ENCODE measurements around the gene GRK1.

Gene GRK1

GRCh38 chr13:113633485-113633873, 33.5 kb upstream of the GRK1 start:
- no peak overlapping the region for H3K4me3 ChIP-seq (ENCODE audit: low read depth, low read length)
- in situ Hi-C loops (cut with HindIII; ENCODE audit: low sequenced_read_pairs) = no loop called here
- no peak for DNase-seq (ENCODE audit: low read depth, low spot score)
- no peak for TF ChIP-seq CTCF (IDR thresholded peaks at IDR 0.05; ENCODE audit: low read depth, low read length)

- no peak for TF ChIP-seq CTCF (IDR thresholded peaks at IDR 0.05; ENCODE audit: low read depth, low read length)
- in situ Hi-C loops (cut with HindIII; ENCODE audit: low sequenced_read_pairs) = no loop called here
- DNase-seq (ENCODE audit: low read depth, low spot score) = no peak
- H3K4me3 ChIP-seq (ENCODE audit: low read depth, low read length) = no peak overlapping the region
Measured at GRCh38 chr13:113634279-113635047, 32.6 kb upstream of the GRK1 start.

GRCh38 chr13:113635048-113635420, 32.0 kb upstream of the GRK1 start:
- in situ Hi-C loops (cut with HindIII; ENCODE audit: low sequenced_read_pairs) = no loop called here
- DNase-seq (ENCODE audit: low read depth, low spot score) = no peak
- no peak for TF ChIP-seq CTCF (IDR thresholded peaks at IDR 0.05; ENCODE audit: low read depth, low read length)
- no peak overlapping the region for H3K4me3 ChIP-seq (ENCODE audit: low read depth, low read length)

GRCh38 chr13:113635709-113636108, 31.3 kb upstream of the GRK1 start:
- no peak for TF ChIP-seq CTCF (IDR thresholded peaks at IDR 0.05; ENCODE audit: low read depth, low read length)
- no peak overlapping the region for H3K4me3 ChIP-seq (ENCODE audit: low read depth, low read length)
- DNase-seq (ENCODE audit: low read depth, low spot score) = no peak
- in situ Hi-C loops (cut with HindIII; ENCODE audit: low sequenced_read_pairs) = no loop called here

GRCh38 chr13:113636266-113636963, 30.6 kb upstream of the GRK1 start:
- no peak overlapping the region for H3K4me3 ChIP-seq (ENCODE audit: low read depth, low read length)
- TF ChIP-seq CTCF (IDR thresholded peaks at IDR 0.05; ENCODE audit: low read depth, low read length) = no peak
- in situ Hi-C loops (cut with HindIII; ENCODE audit: low sequenced_read_pairs) = no loop called here
- no peak for DNase-seq (ENCODE audit: low read depth, low spot score)

GRCh38 chr13:113637262-113638160, 29.5 kb upstream of the GRK1 start:
- no peak for TF ChIP-seq CTCF (IDR thresholded peaks at IDR 0.05; ENCODE audit: low read depth, low read length)
- no peak for DNase-seq (ENCODE audit: low read depth, low spot score)
- in situ Hi-C loops (cut with HindIII; ENCODE audit: low sequenced_read_pairs) = no loop called here
- H3K4me3 ChIP-seq (ENCODE audit: low read depth, low read length) = no peak overlapping the region

Measured in astrocyte of the spinal cord (primary cell).